ENCODE results near the gene ERG.

ERG gene

DNA sequence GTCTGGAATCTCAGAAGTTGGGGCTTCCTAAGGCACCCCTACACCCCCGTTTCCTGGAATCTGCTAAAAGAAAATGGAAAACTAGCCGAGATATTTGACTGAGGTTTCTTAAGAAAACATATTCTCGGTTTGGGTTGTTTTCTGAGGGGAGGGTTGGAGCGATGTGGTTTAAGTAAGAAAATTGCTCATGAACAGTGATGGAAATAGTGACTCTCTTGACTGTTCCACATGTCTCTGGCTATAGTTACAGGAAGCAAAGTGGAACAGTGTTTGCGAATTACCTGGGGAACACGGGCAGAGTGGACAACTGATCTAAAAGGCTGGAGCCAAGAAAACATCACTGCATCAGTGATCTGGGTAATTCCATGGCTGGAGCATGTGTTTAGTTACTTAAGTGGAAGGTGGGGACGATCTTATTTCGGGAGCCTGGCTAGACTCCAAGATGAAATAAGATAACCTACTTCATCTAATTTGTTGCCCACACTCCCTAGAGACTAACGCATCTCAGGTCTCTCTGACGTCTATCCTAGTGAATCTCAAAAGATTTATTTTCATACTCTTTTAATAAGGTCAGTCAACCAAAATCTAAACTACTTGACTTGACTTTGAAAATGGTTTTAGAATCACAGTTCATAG, 149.0 kb downstream of the ERG start:
- DNase-seq (ENCODE audit: insufficient read length, low spot score) (no peak), FAIRE-seq (no peak)
- TF ChIP-seq POLR2AphosphoS5 (IDR thresholded peaks at IDR 0.05; ENCODE audit: low read depth, low read length) (no peak), PAX5 (IDR thresholded peaks at IDR 0.05; ENCODE audit: insufficient read depth, low read length, severe bottlenecking) (no peak), POLR2A (IDR thresholded peaks at IDR 0.05; ENCODE audit: low read depth, low read length) (no peak), TAF1 (IDR thresholded peaks at IDR 0.05; ENCODE audit: low read depth, low read length) (no peak), SPI1 (IDR thresholded peaks at IDR 0.05; ENCODE audit: low read depth, low read length) (no peak), POU2F2 (IDR thresholded peaks at IDR 0.05; ENCODE audit: low read depth, low read length) (no peak)

DNA sequence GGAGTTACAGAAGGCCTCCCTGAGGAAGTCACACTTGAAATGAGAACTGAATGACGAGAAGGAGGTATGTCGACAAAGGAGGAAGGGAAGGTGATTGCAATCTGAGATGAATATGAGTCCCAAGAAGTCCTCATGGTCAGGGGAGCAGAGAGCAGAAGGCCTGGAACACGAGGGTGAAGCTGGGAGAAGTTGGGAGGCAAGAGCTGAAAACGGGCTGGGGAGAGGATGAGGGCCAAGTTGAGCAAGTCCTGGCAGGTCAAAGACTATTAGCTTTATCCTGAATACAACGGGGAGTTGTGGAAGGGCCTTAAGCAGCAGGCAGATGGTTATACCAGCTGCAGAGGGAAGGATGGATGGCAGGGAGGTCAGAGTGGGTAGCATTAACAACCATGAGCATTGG, 152.0 kb downstream of the ERG start:
- DNase-seq (ENCODE audit: insufficient read length, low spot score) (no peak), FAIRE-seq (no peak)
- TF ChIP-seq SPI1 (IDR thresholded peaks at IDR 0.05; ENCODE audit: low read depth, low read length) (no peak), POLR2AphosphoS5 (IDR thresholded peaks at IDR 0.05; ENCODE audit: low read depth, low read length) (no peak), PAX5 (IDR thresholded peaks at IDR 0.05; ENCODE audit: insufficient read depth, low read length, severe bottlenecking) (no peak), POLR2A (IDR thresholded peaks at IDR 0.05; ENCODE audit: low read depth, low read length) (no peak), POU2F2 (IDR thresholded peaks at IDR 0.05; ENCODE audit: low read depth, low read length) (no peak), TAF1 (IDR thresholded peaks at IDR 0.05; ENCODE audit: low read depth, low read length) (no peak)

DNA sequence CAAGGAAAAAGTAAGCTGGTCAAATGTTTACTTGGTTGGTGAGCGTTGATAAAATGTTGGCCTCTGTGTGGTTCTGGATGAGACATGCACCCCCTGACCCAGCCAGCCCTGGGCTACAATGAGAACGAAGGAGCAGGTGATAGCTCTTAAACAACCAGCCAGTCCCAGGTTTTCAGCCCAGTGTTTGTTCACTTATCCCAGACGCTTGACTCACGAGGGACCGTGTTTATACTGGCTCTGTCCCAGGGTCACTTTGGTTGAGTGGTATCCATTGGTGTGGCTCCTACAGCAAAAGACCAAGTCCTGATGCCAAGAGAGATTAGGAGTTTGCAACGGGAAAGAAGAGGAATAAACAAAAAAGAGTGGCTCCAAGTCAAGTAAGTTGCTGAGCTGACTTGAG, 154.6 kb downstream of the ERG start:
- no peak for TF ChIP-seq SPI1 (IDR thresholded peaks at IDR 0.05; ENCODE audit: low read depth, low read length)
- no peak for TF ChIP-seq POLR2AphosphoS5 (IDR thresholded peaks at IDR 0.05; ENCODE audit: low read depth, low read length)
- TF ChIP-seq TAF1 (IDR thresholded peaks at IDR 0.05; ENCODE audit: low read depth, low read length): no peak
- TF ChIP-seq PAX5 (IDR thresholded peaks at IDR 0.05; ENCODE audit: insufficient read depth, low read length, severe bottlenecking): no peak
- no peak for TF ChIP-seq POLR2A (IDR thresholded peaks at IDR 0.05; ENCODE audit: low read depth, low read length)
- TF ChIP-seq POU2F2 (IDR thresholded peaks at IDR 0.05; ENCODE audit: low read depth, low read length): no peak
- FAIRE-seq: no peak
- no peak for DNase-seq (ENCODE audit: insufficient read length, low spot score)

DNA sequence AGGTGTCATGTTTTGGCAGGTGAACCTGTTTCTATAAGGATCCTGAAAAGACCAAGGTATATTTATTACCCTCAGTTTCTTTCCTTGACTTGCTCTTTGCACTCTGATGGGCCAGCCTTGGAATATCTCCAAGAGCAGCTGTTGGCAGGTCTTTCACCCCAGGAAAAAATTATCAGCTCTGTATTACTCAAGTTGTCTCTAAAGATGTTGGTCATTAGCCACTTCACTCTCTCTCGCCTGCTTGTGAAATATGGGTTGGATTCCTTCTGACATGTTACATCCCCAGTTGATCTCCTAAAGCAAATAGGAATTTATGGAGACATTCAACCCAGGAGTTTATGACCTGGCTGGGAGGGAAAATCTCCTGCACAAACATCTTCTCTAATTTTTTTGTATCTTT, 155.5 kb downstream of the ERG start:
- DNase-seq (ENCODE audit: insufficient read length, low spot score) (no peak), FAIRE-seq (no peak)
- TF ChIP-seq SPI1 (IDR thresholded peaks at IDR 0.05; ENCODE audit: low read depth, low read length) (no peak), POU2F2 (IDR thresholded peaks at IDR 0.05; ENCODE audit: low read depth, low read length) (no peak), TAF1 (IDR thresholded peaks at IDR 0.05; ENCODE audit: low read depth, low read length) (no peak), PAX5 (IDR thresholded peaks at IDR 0.05; ENCODE audit: insufficient read depth, low read length, severe bottlenecking) (no peak), POLR2A (IDR thresholded peaks at IDR 0.05; ENCODE audit: low read depth, low read length) (no peak), POLR2AphosphoS5 (IDR thresholded peaks at IDR 0.05; ENCODE audit: low read depth, low read length) (no peak)

DNA sequence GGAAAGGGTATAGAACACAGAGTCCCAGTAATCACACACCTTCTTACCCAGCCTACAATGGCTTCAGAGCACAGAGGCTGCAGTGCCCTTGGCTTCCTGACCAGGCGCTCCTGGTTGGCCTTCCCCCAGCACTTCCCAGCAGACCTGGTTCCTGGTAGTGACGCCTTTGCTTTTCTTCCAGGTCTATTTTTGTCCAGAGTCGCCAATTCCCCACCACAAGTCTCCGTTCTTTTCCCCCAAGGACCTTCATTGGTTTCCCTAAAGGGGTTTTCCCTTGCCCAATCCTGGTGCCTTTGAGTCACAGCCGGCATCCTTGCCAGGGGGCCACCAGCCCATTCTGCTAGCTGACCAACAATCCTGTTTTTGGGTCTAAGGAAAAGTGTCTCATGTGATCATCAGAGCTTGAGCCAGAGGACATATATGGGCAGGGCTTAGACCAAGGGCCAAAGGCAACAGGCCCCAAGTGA, 156.7 kb downstream of the ERG start:
- no peak for FAIRE-seq
- DNase-seq (ENCODE audit: insufficient read length, low spot score): no peak
- TF ChIP-seq PAX5 (IDR thresholded peaks at IDR 0.05; ENCODE audit: insufficient read depth, low read length, severe bottlenecking): no peak
- no peak for TF ChIP-seq POU2F2 (IDR thresholded peaks at IDR 0.05; ENCODE audit: low read depth, low read length)
- no peak for TF ChIP-seq POLR2A (IDR thresholded peaks at IDR 0.05; ENCODE audit: low read depth, low read length)
- TF ChIP-seq SPI1 (IDR thresholded peaks at IDR 0.05; ENCODE audit: low read depth, low read length): no peak
- TF ChIP-seq TAF1 (IDR thresholded peaks at IDR 0.05; ENCODE audit: low read depth, low read length): no peak
- no peak for TF ChIP-seq POLR2AphosphoS5 (IDR thresholded peaks at IDR 0.05; ENCODE audit: low read depth, low read length)

DNA sequence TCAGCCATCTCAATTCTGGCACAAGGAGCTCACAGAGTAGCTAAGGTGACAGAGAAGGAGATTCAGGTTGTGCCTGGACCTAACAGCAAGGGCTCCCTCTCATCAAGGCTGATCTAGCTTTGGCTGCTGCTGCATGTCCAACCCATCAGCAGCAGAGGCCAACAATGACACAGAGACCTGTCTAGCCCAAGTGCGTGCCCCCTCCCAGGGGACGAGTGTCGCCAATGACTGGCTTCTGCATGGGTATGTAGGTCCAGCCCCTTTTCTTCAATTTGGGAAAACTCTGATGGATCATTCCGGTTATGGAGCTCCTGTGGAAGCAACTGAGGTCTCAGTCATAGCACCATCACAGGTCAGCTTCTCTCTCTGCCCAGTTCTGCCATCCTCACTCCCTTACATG, 158.1 kb downstream of the ERG start:
- TF ChIP-seq PAX5 (IDR thresholded peaks at IDR 0.05; ENCODE audit: insufficient read depth, low read length, severe bottlenecking): no peak
- no peak for TF ChIP-seq TAF1 (IDR thresholded peaks at IDR 0.05; ENCODE audit: low read depth, low read length)
- TF ChIP-seq POU2F2 (IDR thresholded peaks at IDR 0.05; ENCODE audit: low read depth, low read length): no peak
- DNase-seq (ENCODE audit: insufficient read length, low spot score) (no peak), FAIRE-seq (no peak)

DNA sequence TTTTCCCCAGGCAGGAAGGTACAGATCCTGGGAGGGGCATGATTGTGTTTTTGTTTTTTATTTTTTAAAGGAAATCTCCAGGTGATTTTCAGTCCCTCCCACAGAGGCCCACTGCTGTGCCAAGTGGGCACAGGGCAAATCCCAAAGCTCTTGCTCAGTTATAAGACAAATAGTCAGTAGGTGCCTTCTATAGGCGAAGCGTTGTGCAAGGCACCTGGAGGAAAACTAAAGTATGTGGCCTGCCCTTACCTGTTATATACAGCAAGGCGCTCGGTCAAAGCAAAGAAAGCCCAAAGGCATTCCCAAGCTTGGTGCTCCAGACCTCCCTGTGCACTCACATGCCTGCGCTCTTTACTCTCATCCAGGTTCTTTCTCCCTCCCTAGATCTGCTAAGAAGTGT, 160.5 kb downstream of the ERG start:
- FAIRE-seq (no peak), DNase-seq (ENCODE audit: insufficient read length, low spot score) (no peak)
- TF ChIP-seq POLR2AphosphoS5 (IDR thresholded peaks at IDR 0.05; ENCODE audit: low read depth, low read length) (no peak), TAF1 (IDR thresholded peaks at IDR 0.05; ENCODE audit: low read depth, low read length) (no peak), PAX5 (IDR thresholded peaks at IDR 0.05; ENCODE audit: insufficient read depth, low read length, severe bottlenecking) (no peak), POU2F2 (IDR thresholded peaks at IDR 0.05; ENCODE audit: low read depth, low read length) (no peak), POLR2A (IDR thresholded peaks at IDR 0.05; ENCODE audit: low read depth, low read length) (no peak), SPI1 (IDR thresholded peaks at IDR 0.05; ENCODE audit: low read depth, low read length) (no peak)

DNA sequence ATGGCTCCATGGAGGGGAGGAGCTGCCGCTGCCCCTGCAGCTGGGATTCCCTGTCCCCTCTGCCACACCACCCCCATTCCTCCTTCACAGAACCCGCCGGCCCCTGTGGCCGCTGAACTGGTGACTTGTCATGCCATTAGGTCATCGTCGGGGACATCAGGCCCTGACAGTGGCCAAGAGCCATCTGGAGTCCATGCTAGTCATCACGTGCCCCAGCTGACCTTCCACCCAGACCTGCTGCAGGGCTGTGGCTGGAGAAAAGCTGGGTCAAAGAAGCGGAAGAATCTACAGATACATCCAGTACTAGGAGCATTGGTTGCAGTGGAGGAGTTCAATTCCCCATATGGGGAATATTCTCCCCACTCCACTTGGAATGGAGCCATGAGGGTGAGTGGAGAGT, 163.4 kb downstream of the ERG start:
- no peak for TF ChIP-seq POLR2A (IDR thresholded peaks at IDR 0.05; ENCODE audit: low read depth, low read length)
- TF ChIP-seq POU2F2 (IDR thresholded peaks at IDR 0.05; ENCODE audit: low read depth, low read length): no peak
- FAIRE-seq (no peak), DNase-seq (ENCODE audit: insufficient read length, low spot score) (no peak)

DNA sequence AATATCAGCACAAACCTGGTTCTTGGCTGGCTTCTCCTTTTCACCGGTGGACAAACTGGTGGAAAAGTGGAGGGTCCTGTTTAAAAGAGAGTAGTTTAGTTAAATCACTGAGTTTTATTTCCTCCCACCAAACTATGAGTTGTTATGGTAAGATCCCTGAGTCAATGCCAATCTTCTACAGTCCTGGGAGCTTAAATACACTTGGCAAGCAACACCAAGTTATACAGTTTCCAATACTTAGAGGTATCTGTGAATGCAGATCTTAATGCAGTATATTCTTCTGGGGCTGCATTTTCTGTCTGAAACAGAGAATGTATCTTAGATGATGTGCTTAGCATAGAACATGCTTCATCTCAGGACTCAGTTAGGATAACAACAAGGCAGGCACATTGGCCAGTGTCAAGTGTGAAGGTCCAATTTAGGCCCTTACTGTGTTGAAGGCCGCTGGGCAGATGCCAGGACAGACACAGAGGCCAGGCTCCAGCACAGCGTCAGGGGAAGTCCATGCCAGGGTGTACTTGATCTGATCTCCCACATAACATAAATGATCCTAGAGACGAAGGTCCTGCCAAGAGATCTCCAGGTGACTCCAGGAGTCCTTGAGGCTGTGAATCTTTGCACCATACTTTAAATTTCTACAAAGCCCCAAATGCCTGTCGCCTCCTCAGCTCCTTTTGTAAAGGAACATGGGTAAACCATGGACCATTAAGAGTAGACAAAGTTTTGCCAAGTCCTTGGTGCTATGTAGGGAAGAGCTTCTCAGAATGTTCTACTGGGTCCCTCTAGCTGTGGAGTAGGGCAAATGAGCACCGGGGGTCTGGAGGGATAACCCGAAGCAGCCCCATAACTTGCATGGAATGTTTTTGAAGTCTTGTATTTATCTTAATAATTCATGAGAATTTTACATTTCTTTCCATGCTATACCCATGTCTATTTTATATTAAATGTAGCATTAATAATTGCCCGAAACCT, 164.7 kb downstream of the ERG start:
- FAIRE-seq (no peak), DNase-seq (ENCODE audit: insufficient read length, low spot score) (no peak)
- TF ChIP-seq POLR2AphosphoS5 (IDR thresholded peaks at IDR 0.05; ENCODE audit: low read depth, low read length) (no peak), PAX5 (IDR thresholded peaks at IDR 0.05; ENCODE audit: insufficient read depth, low read length, severe bottlenecking) (no peak), POLR2A (IDR thresholded peaks at IDR 0.05; ENCODE audit: low read depth, low read length) (no peak), SPI1 (IDR thresholded peaks at IDR 0.05; ENCODE audit: low read depth, low read length) (no peak), TAF1 (IDR thresholded peaks at IDR 0.05; ENCODE audit: low read depth, low read length) (no peak), POU2F2 (IDR thresholded peaks at IDR 0.05; ENCODE audit: low read depth, low read length) (no peak)
